WI38 (cell line): Measurements from ENCODE around the gene DDX39A.
"Not testable (repeated sequence)": the region's sequence is repeated elsewhere in the genome, so short reads cannot be mapped to it uniquely, and the experiment has no call there.

ENCODE experiments used
- H3K4me3 ChIP-seq: 2 replicates; pipeline ENCODE4 v1.5.1; 2011; ENCODE audit warnings: low read depth, mild to moderate bottlenecking, control low read depth, low read length
- TF ChIP-seq, protein P1 (sequence below): IDR thresholded peaks from 2 replicates; pipeline ENCODE4 v1.5.1; 2012; ENCODE audit warnings: low read depth, mild to moderate bottlenecking, control low read depth, low read length

The DDX39A gene

DNA sequence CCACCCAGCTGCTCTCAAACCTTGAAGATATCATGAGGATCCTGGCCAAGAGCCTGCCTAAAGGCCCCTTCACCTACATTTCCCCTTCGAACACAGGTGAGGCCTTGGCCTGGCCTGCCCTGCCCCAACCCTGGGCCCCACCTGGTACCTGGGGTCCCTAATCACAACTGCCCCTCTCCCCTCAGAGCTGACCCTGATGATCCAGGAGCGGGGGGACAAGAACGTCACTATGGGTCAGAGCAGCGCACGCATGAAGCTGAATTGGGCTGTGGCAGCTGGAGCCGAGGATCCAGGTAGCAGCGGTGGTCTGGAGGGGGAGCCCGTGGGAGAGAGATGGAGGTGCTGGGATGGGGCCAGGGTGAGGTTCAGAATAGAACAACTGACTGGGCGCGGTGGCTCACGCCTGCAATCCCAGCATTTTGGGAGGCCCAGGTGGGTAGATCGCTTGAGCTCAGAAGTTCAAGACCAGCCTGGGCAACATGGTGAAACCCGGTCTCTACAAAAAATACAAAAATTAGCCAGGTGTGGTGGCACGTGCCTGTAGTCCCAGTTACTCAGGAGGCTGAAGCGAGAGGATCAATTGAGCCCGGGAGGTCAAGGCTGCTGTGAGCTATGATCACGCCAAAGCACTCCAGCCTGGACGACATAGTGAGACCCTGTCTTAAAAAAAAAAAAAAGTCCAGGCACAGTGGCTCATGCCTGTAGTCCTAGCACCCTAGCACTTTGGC lies 17.5 kb downstream of the DDX39A start:
- no peak overlapping the region for H3K4me3 ChIP-seq
- TF ChIP-seq, protein P1, sequence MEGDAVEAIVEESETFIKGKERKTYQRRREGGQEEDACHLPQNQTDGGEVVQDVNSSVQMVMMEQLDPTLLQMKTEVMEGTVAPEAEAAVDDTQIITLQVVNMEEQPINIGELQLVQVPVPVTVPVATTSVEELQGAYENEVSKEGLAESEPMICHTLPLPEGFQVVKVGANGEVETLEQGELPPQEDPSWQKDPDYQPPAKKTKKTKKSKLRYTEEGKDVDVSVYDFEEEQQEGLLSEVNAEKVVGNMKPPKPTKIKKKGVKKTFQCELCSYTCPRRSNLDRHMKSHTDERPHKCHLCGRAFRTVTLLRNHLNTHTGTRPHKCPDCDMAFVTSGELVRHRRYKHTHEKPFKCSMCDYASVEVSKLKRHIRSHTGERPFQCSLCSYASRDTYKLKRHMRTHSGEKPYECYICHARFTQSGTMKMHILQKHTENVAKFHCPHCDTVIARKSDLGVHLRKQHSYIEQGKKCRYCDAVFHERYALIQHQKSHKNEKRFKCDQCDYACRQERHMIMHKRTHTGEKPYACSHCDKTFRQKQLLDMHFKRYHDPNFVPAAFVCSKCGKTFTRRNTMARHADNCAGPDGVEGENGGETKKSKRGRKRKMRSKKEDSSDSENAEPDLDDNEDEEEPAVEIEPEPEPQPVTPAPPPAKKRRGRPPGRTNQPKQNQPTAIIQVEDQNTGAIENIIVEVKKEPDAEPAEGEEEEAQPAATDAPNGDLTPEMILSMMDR, result no peak

GRCh38 chr19:14400951-14401431 lies 18.1 kb downstream of the DDX39A start:
- H3K4me3 ChIP-seq, result no peak overlapping the region
- TF ChIP-seq, protein P1, result no peak

GRCh38 chr19:14397168-14397567 lies 22.0 kb downstream of the DDX39A start:
- H3K4me3 ChIP-seq, result not testable (repeated sequence)

- not testable (repeated sequence) for H3K4me3 ChIP-seq
Observed at GRCh38 chr19:14396730-14397129, 22.4 kb downstream of the DDX39A start.

GRCh38 chr19:14395710-14396336 lies 23.3 kb downstream of the DDX39A start:
- no peak overlapping the region for H3K4me3 ChIP-seq
- TF ChIP-seq, protein P1, result no peak

GRCh38 chr19:14395262-14395661 lies 23.9 kb downstream of the DDX39A start:
- TF ChIP-seq, protein P1, result no peak
- no peak overlapping the region for H3K4me3 ChIP-seq

- TF ChIP-seq, protein P1, result no peak
- H3K4me3 ChIP-seq, result no peak overlapping the region
Observed at GRCh38 chr19:14394167-14394566, 25.0 kb downstream of the DDX39A start.

DNA sequence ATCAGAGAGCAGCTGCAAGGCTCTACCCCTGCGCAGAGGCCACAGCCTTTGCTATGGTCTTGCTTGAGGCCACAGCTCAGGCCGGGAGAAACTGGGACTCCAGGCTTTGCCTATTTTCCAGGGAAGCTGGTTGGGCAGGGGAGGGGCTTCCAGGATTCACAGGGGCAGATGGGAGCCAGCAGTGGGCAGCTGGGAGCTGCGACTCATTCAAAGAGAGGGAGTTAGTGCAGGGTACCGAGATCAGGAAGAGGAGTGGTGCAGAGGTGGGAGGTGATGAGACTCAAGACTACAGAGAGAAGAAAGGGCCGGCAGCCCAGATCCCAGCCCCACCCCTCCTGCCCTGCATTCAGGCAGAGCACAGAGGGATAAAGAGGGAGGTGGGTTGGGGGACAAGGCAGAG lies 25.8 kb downstream of the DDX39A start:
- no peak overlapping the region for H3K4me3 ChIP-seq
- TF ChIP-seq, protein P1, result no peak
